Lung (tissue), 12 donors: ENCODE measurements around the gene SPIRE1. TPM values are rescaled to one million over a fixed set of nuclear protein-coding genes. Genes with fewer than 3 reads are reported as not detected.

Experiments used
- ATAC-seq: fragments of 200-7000 bp; cut with Tn5 transposase; one replicate; pipeline ENCODE4 v1.9.1; 2020; ENCODE audit warnings: moderate number of reproducible peaks; ENCODE audit not compliant: insufficient read depth, low FRiP score
- DNase-seq, 3 donors: peaks; one replicate each; pipeline ENCODE4 v3.0.0-alpha.2; 2013 to 2017
- H3K27ac ChIP-seq, 2 donors: one replicate each; pipeline ENCODE4 v1.5.1; 2013; ENCODE audit warnings: mild to moderate bottlenecking in 2 of 2, moderate library complexity in 2 of 2, control low read depth in 1 of 2, inconsistent platforms in 1 of 2, low read depth in 1 of 2, low read length in 1 of 2
- H3K27me3 ChIP-seq, 3 donors: one replicate each; pipeline ENCODE4 v1.5.1; 2013; ENCODE audit warnings: low read length in 2 of 3; ENCODE audit not compliant: control insufficient read depth in 3 of 3, insufficient read depth in 3 of 3
- H3K36me3 ChIP-seq, 4 donors: one replicate each; pipeline ENCODE4 v1.5.1; 2013; ENCODE audit warnings: low read length in 4 of 4, mild to moderate bottlenecking in 1 of 4, moderate library complexity in 1 of 4; ENCODE audit not compliant: control insufficient read depth in 4 of 4, insufficient read depth in 4 of 4
- H3K4me1 ChIP-seq, 5 donors: one replicate each; pipeline ENCODE4 v1.5.1; 2013; ENCODE audit warnings: low read length in 5 of 5, mild to moderate bottlenecking in 2 of 5, moderate library complexity in 1 of 5; ENCODE audit not compliant: control insufficient read depth in 5 of 5, insufficient read depth in 5 of 5
- H3K4me3 ChIP-seq: one replicate; pipeline ENCODE4 v1.5.1; 2013; ENCODE audit warnings: mild to moderate bottlenecking, control low read depth, moderate library complexity
- H3K9ac ChIP-seq, 2 donors: one replicate each; pipeline ENCODE4 v1.5.1; 2013; ENCODE audit warnings: low read length in 2 of 2, control low read depth in 1 of 2; ENCODE audit not compliant: insufficient read depth in 1 of 2
- H3K9me3 ChIP-seq, 4 donors: one replicate each; pipeline ENCODE4 v1.5.1; 2013; ENCODE audit warnings: low read length in 3 of 4, mild to moderate bottlenecking in 1 of 4, moderate library complexity in 1 of 4; ENCODE audit not compliant: control insufficient read depth in 4 of 4, insufficient read depth in 3 of 4
- CTCF ChIP-seq: IDR thresholded peaks from 2 replicates; pipeline ENCODE4 v1.5.1; 2012; ENCODE audit warnings: mild to moderate bottlenecking; ENCODE audit errors: control extremely low read depth, extremely low read depth
- WGBS, 2 donors: extraction: QIAGEN DNeasy Blood & Tissue Kit; methylation state at CpG; one replicate each; pipeline ENCODE4 v1.1.7; 2013; 5-methylcytosine and 5-hydroxymethylcytosine counted together
- polyA plus RNA-seq, 2 donors: library from polyadenylated mRNA; stranded (reverse); fragments of 200-250 nt; gene quantifications; one replicate each; pipeline ENCODE4 v1.2.1, GENCODE V29; 2013
- total RNA-seq, 2 donors: library from RNA; depleted of rRNA in 1 of 2; stranded (reverse); fragments of >200 nt in 1 of 2; gene quantifications; one replicate each; pipeline ENCODE4 v1.2.1, GENCODE V29; 2014 to 2021
- donor health status: control.
- donor health status: control.
- donor health status: Bipolar disorder and iron deficiency.
- donor health status: healthy.
- donor health status: DM: yes; HTN: yes; CAD: no.

SPIRE1 gene
- total and polyA plus RNA-seq, 4 donors, result 8.7 to 34.0 (median 14.8) TPM

GRCh38 chr18:12423393-12423792 is 234.5 kb downstream of the SPIRE1 start:
- WGBS, 2 donors, result 93 to 96% methylated on average over 10 of the region's 10 CpGs
- Histone ChIP-seq H3K9me3 (peaks cover 0 to 4% (median 0%) of the 10 kb centered on the region in 4 donors), H3K4me3 (no peak overlapping the region), H3K27me3 (no peaks in the 10 kb centered on the region), H3K9ac (no peak overlapping the region), H3K27ac (no peak overlapping the region), H3K4me1 (peaks cover 0 to 6% (median 0%) of the 10 kb centered on the region in 5 donors), H3K36me3 (peaks cover 0 to 11% (median 5%) of the 10 kb centered on the region in 4 donors)
- no peak for TF ChIP-seq CTCF
- no peak for ATAC-seq
- DNase-seq, result no peak

GRCh38 chr18:12422936-12423335 is 235.0 kb downstream of the SPIRE1 start:
- H3K27ac ChIP-seq, result no peak overlapping the region
- no peaks in the 10 kb centered on the region for H3K27me3 ChIP-seq
- 33 to 72% methylated on average over 9 of the region's 9 CpGs for WGBS, 2 donors
- H3K36me3 ChIP-seq, result peaks cover 0 to 10% (median 5%) of the 10 kb centered on the region in 4 donors
- no peak for ATAC-seq
- H3K4me1 ChIP-seq, result peaks cover 0 to 6% (median 0%) of the 10 kb centered on the region in 5 donors
- H3K4me3 ChIP-seq, result no peak overlapping the region
- H3K9me3 ChIP-seq, result peaks cover 0 to 4% (median 0%) of the 10 kb centered on the region in 4 donors
- no peak overlapping the region for H3K9ac ChIP-seq
- TF ChIP-seq CTCF, result no peak
- no peak for DNase-seq

- H3K4me3 ChIP-seq, result no peak overlapping the region
- peaks cover 0 to 6% (median 0%) of the 10 kb centered on the region in 5 donors for H3K4me1 ChIP-seq
- H3K27ac ChIP-seq, result no peak overlapping the region
- no peaks in the 10 kb centered on the region for H3K9me3 ChIP-seq
- ATAC-seq, result no peak
- no peak for TF ChIP-seq CTCF
- no peak overlapping the region for H3K9ac ChIP-seq
- WGBS, 2 donors, result 79 to 85% methylated on average over 5 of the region's 5 CpGs
- H3K36me3 ChIP-seq, result peaks cover 0 to 3% (median 0%) of the 10 kb centered on the region in 4 donors
- H3K27me3 ChIP-seq, result no peaks in the 10 kb centered on the region
- no peak for DNase-seq
Measured at GRCh38 chr18:12421732-12422131, 236.2 kb downstream of the SPIRE1 start.
